ENCODE data around the gene PTTG1. TPM values are rescaled to one million over a fixed set of nuclear protein-coding genes. Genes with fewer than 3 reads are reported as not detected.
"Not testable (repeated sequence)": the region's sequence is repeated elsewhere in the genome, so short reads cannot be mapped to it uniquely, and the experiment has no call there.

Gene PTTG1
- total RNA-seq, 2 donors from 2014 or later: 37.0 to 104 TPM

GRCh38 chr5:160435532-160435931, 13.9 kb downstream of the PTTG1 start:
- Histone ChIP-seq H3K4me1 (no peaks in the 10 kb centered on the region), H3K9me3 (no peaks in the 10 kb centered on the region), H3K36me3 (no peaks in the 10 kb centered on the region), H3K27me3 (no peaks in the 10 kb centered on the region), H3K27ac (no peak overlapping the region), H3K4me3 (no peak overlapping the region), H3K9ac (ENCODE audit: low read depth in 2 of 2, low read length in 2 of 2) (no peak overlapping the region)
- DNase-seq: no peak
- intact Hi-C loops (cut with DNase I): loop anchor here (5.0 kb wide), 1 partner anchor 72 kb away; no protein-coding TSS in a partner anchor
- TF ChIP-seq CTCF (IDR thresholded peaks at IDR 0.05): no peak

GRCh38 chr5:160436017-160436416, 14.4 kb downstream of the PTTG1 start:
- Histone ChIP-seq H3K27me3 (no peaks in the 10 kb centered on the region), H3K4me3 (no peak overlapping the region), H3K4me1 (no peaks in the 10 kb centered on the region), H3K27ac (no peak overlapping the region), H3K9me3 (no peaks in the 10 kb centered on the region), H3K36me3 (no peaks in the 10 kb centered on the region), H3K9ac (ENCODE audit: low read depth in 2 of 2, low read length in 2 of 2) (no peak overlapping the region)
- intact Hi-C loops (cut with DNase I): loop anchor here (5.0 kb wide), 1 partner anchor 71 kb away; no protein-coding TSS in a partner anchor
- DNase-seq: no peak
- TF ChIP-seq CTCF (IDR thresholded peaks at IDR 0.05): no peak

GRCh38 chr5:160436661-160437060, 15.0 kb downstream of the PTTG1 start:
- H3K4me3 ChIP-seq; H3K9me3 ChIP-seq; DNase-seq; H3K27ac ChIP-seq; H3K36me3 ChIP-seq; H3K9ac ChIP-seq (ENCODE audit: low read depth in 2 of 2, low read length in 2 of 2); H3K27me3 ChIP-seq; H3K4me1 ChIP-seq: not testable (repeated sequence)
- intact Hi-C loops (cut with DNase I): loop anchor here (5.0 kb wide), 1 partner anchor 71 kb away; no protein-coding TSS in a partner anchor

- no peaks in the 10 kb centered on the region for H3K9me3 ChIP-seq
- H3K4me3 ChIP-seq: no peak overlapping the region
- TF ChIP-seq CTCF (IDR thresholded peaks at IDR 0.05): no peak
- no peaks in the 10 kb centered on the region for H3K4me1 ChIP-seq
- no peaks in the 10 kb centered on the region for H3K36me3 ChIP-seq
- H3K27me3 ChIP-seq: no peaks in the 10 kb centered on the region
- DNase-seq: no peak
- H3K9ac ChIP-seq (ENCODE audit: low read depth in 2 of 2, low read length in 2 of 2): no peak overlapping the region
- no peak overlapping the region for H3K27ac ChIP-seq
- intact Hi-C loops (cut with DNase I): loop anchor here (5.0 kb wide), 1 partner anchor 70 kb away; no protein-coding TSS in a partner anchor
These were observed 15.6 kb downstream of the PTTG1 start for GRCh38 chr5:160437271-160437670.

- H3K9ac ChIP-seq (ENCODE audit: low read depth in 2 of 2, low read length in 2 of 2): peak overlapping the region; percentile 61 to 65
- TF ChIP-seq CTCF (IDR thresholded peaks at IDR 0.05): peak; percentile 46
- H3K4me3 ChIP-seq: peak overlapping the region; percentile 15
- no peaks in the 10 kb centered on the region for H3K9me3 ChIP-seq
- intact Hi-C loops (cut with DNase I): loop anchor here (5.0 kb wide), 1 partner anchor 69 kb away; no protein-coding TSS in a partner anchor
- H3K27me3 ChIP-seq: no peaks in the 10 kb centered on the region
- no peak overlapping the region for H3K27ac ChIP-seq
- H3K36me3 ChIP-seq: no peaks in the 10 kb centered on the region
- no peaks in the 10 kb centered on the region for H3K4me1 ChIP-seq
- peak; percentile 65 for DNase-seq
These were observed 16.9 kb downstream of the PTTG1 start for GRCh38 chr5:160438316-160439204.

- no peaks in the 10 kb centered on the region for H3K36me3 ChIP-seq
- no peaks in the 10 kb centered on the region for H3K4me1 ChIP-seq
- TF ChIP-seq CTCF (IDR thresholded peaks at IDR 0.05): peak; percentile 94
- H3K9me3 ChIP-seq: no peaks in the 10 kb centered on the region
- intact Hi-C loops (cut with DNase I): loop anchor here (5.0 kb wide), 1 partner anchor 68 kb away; no protein-coding TSS in a partner anchor
- DNase-seq: peak; percentile 95
- peak overlapping the region; percentile 15 for H3K4me3 ChIP-seq
- H3K9ac ChIP-seq (ENCODE audit: low read depth in 2 of 2, low read length in 2 of 2): peak overlapping the region; percentile 61 to 65
- no peaks in the 10 kb centered on the region for H3K27me3 ChIP-seq
- no peak overlapping the region for H3K27ac ChIP-seq
These were observed 17.5 kb downstream of the PTTG1 start for GRCh38 chr5:160439205-160439600.

Data from colonic mucosa (tissue), 4 donors.